HepG2 (cell line): ENCODE measurements around the gene GALNT17. TPM values are rescaled to one million over a fixed set of nuclear protein-coding genes. Genes with fewer than 3 reads are reported as not detected.

ENCODE experiments used
- ATAC-seq: fragments of 200-7000 bp; cut with Tn5 transposase; 3 replicates; pipeline ENCODE4 v1.9.1; 2020; ENCODE audit warnings: mild to moderate bottlenecking, moderate library complexity
- BruUV-seq: library from RNA; stranded (reverse); fragments of 400-500 nt; replicated peaks from 2 replicates; lab custom pipeline; 2021; lab: Mats Ljungman, UMichigan
- CTCF ChIA-PET: fragments of 300-600 bp; formaldehyde crosslinking; extraction: SDS; loops from one replicate; lab custom pipeline; 2021; ENCODE audit warnings: low total read pairs, inconsistent platforms, low intra/inter-chr PET ratio; lab: Yijun Ruan, JAX
- POLR2A ChIA-PET: fragments of 350-600 bp; sonication (Branson Sonifier 250); formaldehyde crosslinking; loops from one replicate; lab custom pipeline; 2020; ENCODE audit warnings: antibody characterized with exemption, inconsistent platforms; lab: Yijun Ruan, JAX
- DNase-seq: peaks from one replicate; pipeline ENCODE4 v3.0.0-alpha.2; 2015; ENCODE audit warnings: low spot score
- FAIRE-seq: peaks from 3 replicates; lab custom pipeline; 2011; peaks lifted over from hg19 to GRCh38; lab: Jason Lieb, UNC
- H2AFZ ChIP-seq: one replicate; pipeline ENCODE4 v1.6.1; 2011; ENCODE audit warnings: low read length, inconsistent platforms
- H3K27ac ChIP-seq: fragments of 300-600 bp; 3 replicates; pipeline ENCODE4 v1.8.0; 2011; ENCODE audit warnings: mixed run types, mild to moderate bottlenecking, mixed read lengths, low read length, inconsistent platforms; ENCODE audit not compliant: insufficient read depth; ENCODE audit errors: extremely low read length
- H3K27me3 ChIP-seq, 2 experiments: fragments of 200-600 bp in 1 of 2; 2 replicates in 1 of 2; 3 replicates in 1 of 2; pipeline versions ENCODE4 v1.6.0 to v1.8.0; 2011; ENCODE audit warnings: low read length in 2 of 2, mild to moderate bottlenecking in 2 of 2, moderate library complexity in 2 of 2, inconsistent platforms in 1 of 2; ENCODE audit not compliant: insufficient read depth in 2 of 2, control insufficient read depth in 1 of 2
- H3K36me3 ChIP-seq, 2 experiments: fragments of 200-600 bp in 1 of 2; replicated peaks in 1 of 2; 2 replicates in 1 of 2; 3 replicates in 1 of 2; pipeline versions ENCODE4 v1.5.1 to v1.8.0; 2011; ENCODE audit warnings: low read length in 2 of 2, inconsistent platforms in 1 of 2; ENCODE audit not compliant: insufficient read depth in 2 of 2, control insufficient read depth in 1 of 2
- H3K4me1 ChIP-seq: 2 replicates; pipeline ENCODE4 v1.5.1; 2012; ENCODE audit warnings: low read length, inconsistent platforms; ENCODE audit not compliant: insufficient read depth
- H3K4me2 ChIP-seq: 2 replicates; pipeline ENCODE4 v1.6.0; 2011; ENCODE audit warnings: low read depth, low read length, inconsistent platforms
- H3K4me3 ChIP-seq, 3 experiments: fragments of 200-600 bp in 1 of 3; sonication (generic), shearing (Covaris generic) in 1 of 3; replicated peaks in 1 of 3; 2 replicates each; pipeline ENCODE4 v1.5.1; 2011 to 2016; ENCODE audit warnings: low read length in 3 of 3, inconsistent platforms in 2 of 3, low read depth in 2 of 3, mild to moderate bottlenecking in 2 of 3, control low read depth in 1 of 3, mixed read lengths in 1 of 3; ENCODE audit not compliant: insufficient read depth in 1 of 3
- H3K79me2 ChIP-seq: one replicate; pipeline ENCODE4 v1.6.1; 2011; ENCODE audit warnings: low read length, inconsistent platforms; ENCODE audit not compliant: insufficient read depth
- H3K9ac ChIP-seq: 2 replicates; pipeline ENCODE4 v1.6.0; 2011; ENCODE audit warnings: mild to moderate bottlenecking, low read depth, low read length, inconsistent platforms; ENCODE audit not compliant: insufficient read depth
- H3K9me3 ChIP-seq: 2 replicates; pipeline ENCODE4 v1.5.1; 2012; ENCODE audit warnings: mild to moderate bottlenecking, low read length
- H4K20me1 ChIP-seq: 2 replicates; pipeline ENCODE4 v1.6.0; 2011; ENCODE audit warnings: inconsistent platforms, mild to moderate bottlenecking, low read length, moderate library complexity; ENCODE audit not compliant: insufficient read depth
- CBX1 ChIP-seq: IDR thresholded peaks from one replicate; pipeline ENCODE4 v1.6.1; 2016; ENCODE audit warnings: antibody characterized with exemption, low read depth
- CC2D1A ChIP-seq: sonication (generic); formaldehyde crosslinking; IDR thresholded peaks from 2 replicates; pipeline ENCODE4 v1.8.1; 2023; ENCODE audit warnings: mild to moderate bottlenecking, missing genetic modification reagents
- CEBPG ChIP-seq: IDR thresholded peaks from 2 replicates; pipeline ENCODE4 v1.6.1; 2016
- CHD2 ChIP-seq: IDR thresholded peaks from 2 replicates; pipeline ENCODE4 v1.6.1; 2011; ENCODE audit warnings: low read depth, low read length, improper control_type of control experiment
- EHMT2 ChIP-seq: fragments of 200-600 bp; sonication (generic); IDR thresholded peaks from 2 replicates; pipeline ENCODE4 v1.7.0; 2017; ENCODE audit warnings: antibody characterized with exemption, low read depth, low read length, borderline replicate concordance
- ETV6 ChIP-seq: sonication (generic); formaldehyde crosslinking; conservative IDR thresholded peaks from 2 replicates; pipeline ENCODE4 v1.4.0; 2020; ENCODE audit warnings: missing genetic modification reagents
- EZH2 ChIP-seq: conservative IDR thresholded peaks from 2 replicates; pipeline ENCODE4 v1.6.1; 2012; ENCODE audit warnings: mild to moderate bottlenecking, low read depth, low read length, moderate library complexity
- HNRNPLL ChIP-seq: fragments of 200-400 bp; formaldehyde crosslinking; IDR thresholded peaks from 2 replicates; pipeline ENCODE4 v1.6.1; 2017; ENCODE audit warnings: mild to moderate bottlenecking, low read depth, low read length; ENCODE audit not compliant: poor library complexity, severe bottlenecking
- MTF2 ChIP-seq: sonication (generic); formaldehyde crosslinking; IDR thresholded peaks from 2 replicates; pipeline ENCODE4 v1.5.0; 2020; ENCODE audit warnings: missing genetic modification reagents, borderline replicate concordance
- MXD4 ChIP-seq: IDR thresholded peaks from 2 replicates; pipeline ENCODE4 v1.6.1; 2016; ENCODE audit warnings: mild to moderate bottlenecking, missing biosample characterization, missing genetic modification reagents
- TBL1XR1 ChIP-seq: fragments of 150-350 bp; IDR thresholded peaks from 2 replicates; pipeline ENCODE4 v1.6.1; 2014; ENCODE audit warnings: borderline replicate concordance, low read length; ENCODE audit not compliant: partially characterized antibody
- ZNF33A ChIP-seq: sonication (generic); formaldehyde crosslinking; IDR thresholded peaks from 2 replicates; pipeline ENCODE4 v1.5.1; 2020; ENCODE audit warnings: missing genetic modification reagents, mild to moderate bottlenecking, moderate library complexity, borderline replicate concordance
- whole genome bisulfite sequencing: methylation state at CpG from one replicate; pipeline ENCODE4 v1.1.6; 2017; ENCODE audit warnings: low lambda C conversion rate; 5-methylcytosine and 5-hydroxymethylcytosine counted together
- in situ Hi-C: cut with HindIII; loops from 2 replicates; pipeline ENCODE4 v1.10.0; 2017; ENCODE audit warnings: low pct_unique_long_range_greater_than_20kb; ENCODE audit not compliant: extremely low pct_ligation_motif_present
- intact Hi-C: fragments of 100-400 bp; cut with micrococcal nuclease; formaldehyde crosslinking; loops from one replicate; pipeline ENCODE4 v1.10.0; 2022; ENCODE audit not compliant: unreplicated experiment
- polyA plus RNA-seq, 8 experiments: library from polyadenylated mRNA; depleted of rRNA in 3 of 8; stranded (reverse) in 7 of 8; unstranded in 1 of 8; fragments of >200 nt; fragmentation: Illumina TruSeq in 4 of 8; extraction: Trizol in 4 of 8; gene quantifications; 2 replicates each; pipeline versions ENCODE4 v1.2.1 to v1.2.3, GENCODE V29; 2011 to 2016; ENCODE audit warnings: low read depth in 4 of 8, missing spikeins in 1 of 8, mixed read lengths in 1 of 8; ENCODE audit not compliant: insufficient read depth in 1 of 8
- total RNA-seq, 5 experiments: library from RNA; depleted of rRNA; stranded (reverse); fragments of >200 nt; fragmentation: Illumina TruSeq; extraction: Trizol; gene quantifications; 2 replicates each; pipeline ENCODE4 v1.2.3, GENCODE V29; 2016; ENCODE audit warnings: low read depth in 1 of 5
- TF ChIP-seq, protein P1 (sequence below): IDR thresholded peaks from 2 replicates; pipeline ENCODE4 v1.6.1; 2016; ENCODE audit warnings: low read depth, borderline replicate concordance
- TF ChIP-seq, protein P2 (sequence below): IDR thresholded peaks from 2 replicates; pipeline ENCODE4 v1.6.1; 2016; ENCODE audit warnings: mild to moderate bottlenecking, missing biosample characterization, missing genetic modification reagents
- TF ChIP-seq, protein P3 (sequence below): sonication (generic); formaldehyde crosslinking; IDR thresholded peaks from 2 replicates; pipeline ENCODE4 v1.5.0; 2020; ENCODE audit warnings: mild to moderate bottlenecking, missing genetic modification reagents, borderline replicate concordance

The GALNT17 gene
- total and polyA plus RNA-seq, 2 of the 13 experiments (the other 11 are each of a cell fraction or from before 2014, with no cell fraction given) = not detected

GRCh38 chr7:71498381-71498780 is 366.4 kb downstream of the GALNT17 start (continued):
- TF ChIP-seq ETV6 (CRISPR knock-in tag) (no peak), CEBPG (no peak), CBX1 (no peak), ZNF33A (CRISPR knock-in tag) (no peak), EZH2 (no peak)

DNA sequence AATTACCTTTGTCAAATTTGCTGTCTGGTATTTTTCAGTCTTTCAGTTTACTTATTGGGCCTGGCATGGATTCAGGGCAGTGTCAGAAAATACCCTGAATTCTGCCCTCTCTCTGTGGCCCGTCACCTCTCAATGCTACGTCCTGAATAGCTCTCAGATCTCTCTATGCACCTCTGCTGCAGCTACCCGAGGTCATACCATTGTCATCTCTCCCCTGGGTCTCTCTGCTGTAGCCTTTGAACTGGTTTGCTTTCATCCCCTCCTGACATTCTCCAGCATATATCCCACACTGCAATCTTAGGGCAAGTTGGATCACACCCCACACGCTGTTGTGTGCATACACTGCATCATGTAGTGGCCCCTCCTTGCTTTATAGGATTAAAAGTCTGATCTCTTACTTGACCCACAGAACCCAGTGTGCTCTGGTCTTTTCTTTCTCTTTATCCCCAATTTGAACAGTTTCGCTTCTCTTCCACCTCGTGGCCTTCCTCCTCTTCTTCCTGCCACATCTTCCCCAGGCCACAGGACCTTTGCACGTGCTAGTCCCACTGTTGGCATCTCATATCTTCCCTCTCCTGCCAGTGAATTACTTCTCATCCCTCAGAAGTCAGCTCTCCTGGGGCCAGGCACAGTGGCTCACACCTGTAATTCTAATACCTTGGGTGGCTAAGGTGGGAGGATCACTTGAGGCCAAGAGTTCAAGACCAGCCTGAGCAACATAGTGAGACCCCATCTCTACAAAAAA is 372.9 kb downstream of the GALNT17 start:
- no peak overlapping the region for H2AFZ ChIP-seq
- no peaks in the 10 kb centered on the region for H3K79me2 ChIP-seq
- H4K20me1 ChIP-seq = no peaks in the 10 kb centered on the region
- no peak overlapping the region for H3K4me3 ChIP-seq
- no peak for FAIRE-seq
- ChIA-PET CTCF (no interaction called here), POLR2A (no interaction called here)
- H3K9me3 ChIP-seq = no peaks in the 10 kb centered on the region
- intact Hi-C loops = no loop called here
- no peak for DNase-seq
- H3K27ac ChIP-seq = no peak overlapping the region
- peaks cover 0 to 10% of the 10 kb centered on the region in 2 experiments; a peak in 1 of 5 replicates for H3K27me3 ChIP-seq
- H3K36me3 ChIP-seq = no peaks in the 10 kb centered on the region
- H3K4me2 ChIP-seq = no peak overlapping the region
- in situ Hi-C loops = no loop called here
- H3K9ac ChIP-seq = no peak overlapping the region
- 8% methylated on average over 7 of the region's 7 CpGs for WGBS
- ATAC-seq = no peak
- H3K4me1 ChIP-seq = no peaks in the 10 kb centered on the region
- BruUV-seq = no TSS peak
- TF ChIP-seq EHMT2 (no peak), CC2D1A (CRISPR knock-in tag) (no peak), HNRNPLL (no peak), MXD4 (CRISPR knock-in tag) (no peak), TBL1XR1 (no peak), CHD2 (no peak), MTF2 (CRISPR knock-in tag) (no peak)
- TF ChIP-seq, protein P1, sequence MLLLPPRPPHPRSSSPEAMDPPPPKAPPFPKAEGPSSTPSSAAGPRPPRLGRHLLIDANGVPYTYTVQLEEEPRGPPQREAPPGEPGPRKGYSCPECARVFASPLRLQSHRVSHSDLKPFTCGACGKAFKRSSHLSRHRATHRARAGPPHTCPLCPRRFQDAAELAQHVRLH (CRISPR knock-in tag) = no peak
- TF ChIP-seq, protein P2, sequence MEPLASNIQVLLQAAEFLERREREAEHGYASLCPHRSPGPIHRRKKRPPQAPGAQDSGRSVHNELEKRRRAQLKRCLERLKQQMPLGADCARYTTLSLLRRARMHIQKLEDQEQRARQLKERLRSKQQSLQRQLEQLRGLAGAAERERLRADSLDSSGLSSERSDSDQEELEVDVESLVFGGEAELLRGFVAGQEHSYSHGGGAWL = no peak
- TF ChIP-seq, protein P3, sequence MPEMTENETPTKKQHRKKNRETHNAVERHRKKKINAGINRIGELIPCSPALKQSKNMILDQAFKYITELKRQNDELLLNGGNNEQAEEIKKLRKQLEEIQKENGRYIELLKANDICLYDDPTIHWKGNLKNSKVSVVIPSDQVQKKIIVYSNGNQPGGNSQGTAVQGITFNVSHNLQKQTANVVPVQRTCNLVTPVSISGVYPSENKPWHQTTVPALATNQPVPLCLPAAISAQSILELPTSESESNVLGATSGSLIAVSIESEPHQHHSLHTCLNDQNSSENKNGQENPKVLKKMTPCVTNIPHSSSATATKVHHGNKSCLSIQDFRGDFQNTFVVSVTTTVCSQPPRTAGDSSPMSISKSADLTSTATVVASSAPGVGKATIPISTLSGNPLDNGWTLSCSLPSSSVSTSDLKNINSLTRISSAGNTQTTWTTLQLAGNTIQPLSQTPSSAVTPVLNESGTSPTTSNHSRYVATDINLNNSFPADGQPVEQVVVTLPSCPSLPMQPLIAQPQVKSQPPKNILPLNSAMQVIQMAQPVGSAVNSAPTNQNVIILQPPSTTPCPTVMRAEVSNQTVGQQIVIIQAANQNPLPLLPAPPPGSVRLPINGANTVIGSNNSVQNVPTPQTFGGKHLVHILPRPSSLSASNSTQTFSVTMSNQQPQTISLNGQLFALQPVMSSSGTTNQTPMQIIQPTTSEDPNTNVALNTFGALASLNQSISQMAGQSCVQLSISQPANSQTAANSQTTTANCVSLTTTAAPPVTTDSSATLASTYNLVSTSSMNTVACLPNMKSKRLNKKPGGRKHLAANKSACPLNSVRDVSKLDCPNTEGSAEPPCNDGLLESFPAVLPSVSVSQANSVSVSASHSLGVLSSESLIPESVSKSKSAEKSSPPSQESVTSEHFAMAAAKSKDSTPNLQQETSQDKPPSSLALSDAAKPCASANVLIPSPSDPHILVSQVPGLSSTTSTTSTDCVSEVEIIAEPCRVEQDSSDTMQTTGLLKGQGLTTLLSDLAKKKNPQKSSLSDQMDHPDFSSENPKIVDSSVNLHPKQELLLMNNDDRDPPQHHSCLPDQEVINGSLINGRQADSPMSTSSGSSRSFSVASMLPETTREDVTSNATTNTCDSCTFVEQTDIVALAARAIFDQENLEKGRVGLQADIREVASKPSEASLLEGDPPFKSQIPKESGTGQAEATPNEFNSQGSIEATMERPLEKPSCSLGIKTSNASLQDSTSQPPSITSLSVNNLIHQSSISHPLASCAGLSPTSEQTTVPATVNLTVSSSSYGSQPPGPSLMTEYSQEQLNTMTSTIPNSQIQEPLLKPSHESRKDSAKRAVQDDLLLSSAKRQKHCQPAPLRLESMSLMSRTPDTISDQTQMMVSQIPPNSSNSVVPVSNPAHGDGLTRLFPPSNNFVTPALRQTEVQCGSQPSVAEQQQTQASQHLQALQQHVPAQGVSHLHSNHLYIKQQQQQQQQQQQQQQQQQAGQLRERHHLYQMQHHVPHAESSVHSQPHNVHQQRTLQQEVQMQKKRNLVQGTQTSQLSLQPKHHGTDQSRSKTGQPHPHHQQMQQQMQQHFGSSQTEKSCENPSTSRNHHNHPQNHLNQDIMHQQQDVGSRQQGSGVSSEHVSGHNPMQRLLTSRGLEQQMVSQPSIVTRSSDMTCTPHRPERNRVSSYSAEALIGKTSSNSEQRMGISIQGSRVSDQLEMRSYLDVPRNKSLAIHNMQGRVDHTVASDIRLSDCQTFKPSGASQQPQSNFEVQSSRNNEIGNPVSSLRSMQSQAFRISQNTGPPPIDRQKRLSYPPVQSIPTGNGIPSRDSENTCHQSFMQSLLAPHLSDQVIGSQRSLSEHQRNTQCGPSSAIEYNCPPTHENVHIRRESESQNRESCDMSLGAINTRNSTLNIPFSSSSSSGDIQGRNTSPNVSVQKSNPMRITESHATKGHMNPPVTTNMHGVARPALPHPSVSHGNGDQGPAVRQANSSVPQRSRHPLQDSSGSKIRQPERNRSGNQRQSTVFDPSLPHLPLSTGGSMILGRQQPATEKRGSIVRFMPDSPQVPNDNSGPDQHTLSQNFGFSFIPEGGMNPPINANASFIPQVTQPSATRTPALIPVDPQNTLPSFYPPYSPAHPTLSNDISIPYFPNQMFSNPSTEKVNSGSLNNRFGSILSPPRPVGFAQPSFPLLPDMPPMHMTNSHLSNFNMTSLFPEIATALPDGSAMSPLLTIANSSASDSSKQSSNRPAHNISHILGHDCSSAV (CRISPR knock-in tag) = no peak
